ENCODE data around the gene UNG. TPM values are rescaled to one million over a fixed set of nuclear protein-coding genes. Genes with fewer than 3 reads are reported as not detected.

Gene UNG
- polyA plus RNA-seq, 1 of the 3 experiments (the other 2 are of a cell fraction) = 33.2 TPM

DNA sequence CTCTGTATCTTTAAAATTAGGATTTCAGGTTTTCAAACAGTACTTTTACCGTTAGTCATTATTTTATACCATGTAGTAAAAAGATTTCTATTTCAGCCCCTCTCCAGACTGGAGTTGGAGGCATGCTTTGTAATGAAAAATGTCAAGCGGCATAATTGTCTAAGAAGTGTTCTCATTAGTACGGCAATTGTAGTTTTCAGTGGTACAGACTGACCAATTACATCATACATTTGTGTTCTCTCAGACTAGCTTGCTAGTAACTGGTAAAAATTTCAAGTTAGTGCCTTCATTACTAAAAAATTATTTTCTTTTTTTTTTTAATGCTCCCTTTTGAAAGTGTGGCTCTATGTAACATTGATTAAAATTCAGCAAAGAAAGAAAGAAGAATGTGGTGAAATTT is 40.5 kb upstream of the UNG start:
- TF ChIP-seq, protein P1, sequence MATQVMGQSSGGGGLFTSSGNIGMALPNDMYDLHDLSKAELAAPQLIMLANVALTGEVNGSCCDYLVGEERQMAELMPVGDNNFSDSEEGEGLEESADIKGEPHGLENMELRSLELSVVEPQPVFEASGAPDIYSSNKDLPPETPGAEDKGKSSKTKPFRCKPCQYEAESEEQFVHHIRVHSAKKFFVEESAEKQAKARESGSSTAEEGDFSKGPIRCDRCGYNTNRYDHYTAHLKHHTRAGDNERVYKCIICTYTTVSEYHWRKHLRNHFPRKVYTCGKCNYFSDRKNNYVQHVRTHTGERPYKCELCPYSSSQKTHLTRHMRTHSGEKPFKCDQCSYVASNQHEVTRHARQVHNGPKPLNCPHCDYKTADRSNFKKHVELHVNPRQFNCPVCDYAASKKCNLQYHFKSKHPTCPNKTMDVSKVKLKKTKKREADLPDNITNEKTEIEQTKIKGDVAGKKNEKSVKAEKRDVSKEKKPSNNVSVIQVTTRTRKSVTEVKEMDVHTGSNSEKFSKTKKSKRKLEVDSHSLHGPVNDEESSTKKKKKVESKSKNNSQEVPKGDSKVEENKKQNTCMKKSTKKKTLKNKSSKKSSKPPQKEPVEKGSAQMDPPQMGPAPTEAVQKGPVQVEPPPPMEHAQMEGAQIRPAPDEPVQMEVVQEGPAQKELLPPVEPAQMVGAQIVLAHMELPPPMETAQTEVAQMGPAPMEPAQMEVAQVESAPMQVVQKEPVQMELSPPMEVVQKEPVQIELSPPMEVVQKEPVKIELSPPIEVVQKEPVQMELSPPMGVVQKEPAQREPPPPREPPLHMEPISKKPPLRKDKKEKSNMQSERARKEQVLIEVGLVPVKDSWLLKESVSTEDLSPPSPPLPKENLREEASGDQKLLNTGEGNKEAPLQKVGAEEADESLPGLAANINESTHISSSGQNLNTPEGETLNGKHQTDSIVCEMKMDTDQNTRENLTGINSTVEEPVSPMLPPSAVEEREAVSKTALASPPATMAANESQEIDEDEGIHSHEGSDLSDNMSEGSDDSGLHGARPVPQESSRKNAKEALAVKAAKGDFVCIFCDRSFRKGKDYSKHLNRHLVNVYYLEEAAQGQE (IDR thresholded peaks at IDR 0.05; ENCODE audit: low read depth, low read length) = no peak
- no peak for TF ChIP-seq NRF1 (IDR thresholded peaks at IDR 0.05; ENCODE audit: low read depth, low read length)
- no peak for TF ChIP-seq GATA2 (CRISPR knock-in tag; IDR thresholded peaks at IDR 0.05)
- no peak for TF ChIP-seq GABPA (IDR thresholded peaks at IDR 0.05; ENCODE audit: low read depth)
- no peak for TF ChIP-seq FOXM1 (IDR thresholded peaks at IDR 0.05; ENCODE audit: low read depth)
- no peak for TF ChIP-seq RFX5 (IDR thresholded peaks at IDR 0.05; ENCODE audit: low read length)
- TF ChIP-seq TCF12 (IDR thresholded peaks at IDR 0.05) = no peak
- TF ChIP-seq EZH2phosphoT487 (IDR thresholded peaks at IDR 0.05; ENCODE audit: borderline replicate concordance, low read depth) = no peak
- no peak for TF ChIP-seq MEF2A (IDR thresholded peaks at IDR 0.05; ENCODE audit: borderline replicate concordance, low read depth)
- TF ChIP-seq YY1 (IDR thresholded peaks at IDR 0.05; ENCODE audit: low read depth) = no peak
- TF ChIP-seq MAX (IDR thresholded peaks at IDR 0.05; ENCODE audit: low read depth) = no peak
- no peak for TF ChIP-seq TEAD4 (IDR thresholded peaks at IDR 0.05; ENCODE audit: borderline replicate concordance, insufficient read depth)
- TF ChIP-seq, protein P2, sequence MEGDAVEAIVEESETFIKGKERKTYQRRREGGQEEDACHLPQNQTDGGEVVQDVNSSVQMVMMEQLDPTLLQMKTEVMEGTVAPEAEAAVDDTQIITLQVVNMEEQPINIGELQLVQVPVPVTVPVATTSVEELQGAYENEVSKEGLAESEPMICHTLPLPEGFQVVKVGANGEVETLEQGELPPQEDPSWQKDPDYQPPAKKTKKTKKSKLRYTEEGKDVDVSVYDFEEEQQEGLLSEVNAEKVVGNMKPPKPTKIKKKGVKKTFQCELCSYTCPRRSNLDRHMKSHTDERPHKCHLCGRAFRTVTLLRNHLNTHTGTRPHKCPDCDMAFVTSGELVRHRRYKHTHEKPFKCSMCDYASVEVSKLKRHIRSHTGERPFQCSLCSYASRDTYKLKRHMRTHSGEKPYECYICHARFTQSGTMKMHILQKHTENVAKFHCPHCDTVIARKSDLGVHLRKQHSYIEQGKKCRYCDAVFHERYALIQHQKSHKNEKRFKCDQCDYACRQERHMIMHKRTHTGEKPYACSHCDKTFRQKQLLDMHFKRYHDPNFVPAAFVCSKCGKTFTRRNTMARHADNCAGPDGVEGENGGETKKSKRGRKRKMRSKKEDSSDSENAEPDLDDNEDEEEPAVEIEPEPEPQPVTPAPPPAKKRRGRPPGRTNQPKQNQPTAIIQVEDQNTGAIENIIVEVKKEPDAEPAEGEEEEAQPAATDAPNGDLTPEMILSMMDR (IDR thresholded peaks at IDR 0.05) = no peak
- TF ChIP-seq, protein P3, sequence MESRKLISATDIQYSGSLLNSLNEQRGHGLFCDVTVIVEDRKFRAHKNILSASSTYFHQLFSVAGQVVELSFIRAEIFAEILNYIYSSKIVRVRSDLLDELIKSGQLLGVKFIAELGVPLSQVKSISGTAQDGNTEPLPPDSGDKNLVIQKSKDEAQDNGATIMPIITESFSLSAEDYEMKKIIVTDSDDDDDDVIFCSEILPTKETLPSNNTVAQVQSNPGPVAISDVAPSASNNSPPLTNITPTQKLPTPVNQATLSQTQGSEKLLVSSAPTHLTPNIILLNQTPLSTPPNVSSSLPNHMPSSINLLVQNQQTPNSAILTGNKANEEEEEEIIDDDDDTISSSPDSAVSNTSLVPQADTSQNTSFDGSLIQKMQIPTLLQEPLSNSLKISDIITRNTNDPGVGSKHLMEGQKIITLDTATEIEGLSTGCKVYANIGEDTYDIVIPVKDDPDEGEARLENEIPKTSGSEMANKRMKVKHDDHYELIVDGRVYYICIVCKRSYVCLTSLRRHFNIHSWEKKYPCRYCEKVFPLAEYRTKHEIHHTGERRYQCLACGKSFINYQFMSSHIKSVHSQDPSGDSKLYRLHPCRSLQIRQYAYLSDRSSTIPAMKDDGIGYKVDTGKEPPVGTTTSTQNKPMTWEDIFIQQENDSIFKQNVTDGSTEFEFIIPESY (IDR thresholded peaks at IDR 0.05; ENCODE audit: borderline replicate concordance, low read depth) = no peak
- no peak for TF ChIP-seq RAD21 (IDR thresholded peaks at IDR 0.05; ENCODE audit: low read length)
- TF ChIP-seq USF1 (IDR thresholded peaks at IDR 0.05; ENCODE audit: borderline replicate concordance, low read depth) = no peak
- no peak for TF ChIP-seq SIN3A (IDR thresholded peaks at IDR 0.05; ENCODE audit: borderline replicate concordance, low read depth, low read length)
- no peak for TF ChIP-seq RCOR1 (IDR thresholded peaks at IDR 0.05; ENCODE audit: low read length)
- Histone ChIP-seq H3K4me2 (no peak overlapping the region), H3K27me3 (ENCODE audit: insufficient read depth) (no peaks in the 10 kb centered on the region), H3K79me2 (ENCODE audit: insufficient read depth) (peaks cover 21% of the 10 kb centered on the region; the same call in 1 of the 2 replicates), H4K20me1 (ENCODE audit: insufficient read depth) (no peaks in the 10 kb centered on the region), H3K36me3 (replicated peaks in 1 of 2; ENCODE audit: control insufficient read depth in 1 of 2, insufficient read depth in 2 of 2, low read length in 1 of 2) (peaks cover 4 to 15% of the 10 kb centered on the region in 2 experiments), H3K9me3 (no peaks in the 10 kb centered on the region), H3K9ac (no peak overlapping the region), H3K9me2 (no peaks in the 10 kb centered on the region), H2AFZ (ENCODE audit: low read depth) (no peak overlapping the region), H3K4me3 (ENCODE audit: low read depth in 2 of 2, low read length in 1 of 2) (no peak overlapping the region), H3F3A (replicated peaks; ENCODE audit: insufficient read depth) (no peaks in the 10 kb centered on the region), H3K4me1 (ENCODE audit: control insufficient read depth in 1 of 2, insufficient read depth in 2 of 2, low read depth in 1 of 2, low read length in 1 of 2) (peaks cover 4 to 6% of the 10 kb centered on the region in 2 experiments; a peak in 1 of 4 replicates), H3K27ac (ENCODE audit: low read depth in 2 of 2, low read length in 1 of 2) (no peak overlapping the region)
- ChIA-PET CTCF (interaction anchor here (1.0 kb wide), 1 partner anchor 337 kb away, joined by 3 read pairs; no protein-coding TSS in a partner anchor), POLR2A (no interaction called here)
- DNase-seq = no peak
- 87% methylated on average over 3 of the region's 3 CpGs for WGBS (ENCODE audit: low lambda C conversion rate)

Data from SK-N-SH (cell line).